HPDE6-E6E7 (cell line): Measurements from ENCODE around the gene CERS3.

Experiments used
- DNase-seq: peaks from one replicate; pipeline ENCODE4 v3.0.0; 2011; ENCODE audit warnings: missing footprints; ENCODE audit errors: extremely low spot score

CERS3 gene

GRCh38 chr15:100529556-100529955 is 806 bp upstream of the CERS3 start:
- peak; percentile 86 for DNase-seq

GRCh38 chr15:100526027-100526481 is 2.7 kb downstream of the CERS3 start:
- no peak for DNase-seq

GRCh38 chr15:100525436-100525835 is 3.3 kb downstream of the CERS3 start:
- no peak for DNase-seq

- no peak for DNase-seq
These were observed 4.4 kb downstream of the CERS3 start for GRCh38 chr15:100524326-100524725.

GRCh38 chr15:100521907-100522306 is 6.8 kb downstream of the CERS3 start:
- DNase-seq: no peak

GRCh38 chr15:100520132-100520921 is 8.4 kb downstream of the CERS3 start:
- DNase-seq: no peak

- no peak for DNase-seq
These were observed 10.9 kb downstream of the CERS3 start for GRCh38 chr15:100517846-100518245.

GRCh38 chr15:100516643-100517512 is 11.9 kb downstream of the CERS3 start:
- no peak for DNase-seq

GRCh38 chr15:100515758-100516157 is 13.0 kb downstream of the CERS3 start:
- no peak for DNase-seq

GRCh38 chr15:100508641-100509300 is 20.0 kb downstream of the CERS3 start:
- DNase-seq: no peak

- no peak for DNase-seq
These were observed 26.1 kb downstream of the CERS3 start for GRCh38 chr15:100502651-100503050.

GRCh38 chr15:100501117-100501516 is 27.6 kb downstream of the CERS3 start:
- DNase-seq: no peak

GRCh38 chr15:100500226-100500990 is 28.3 kb downstream of the CERS3 start:
- no peak for DNase-seq

GRCh38 chr15:100495861-100496260 is 32.9 kb downstream of the CERS3 start:
- no peak for DNase-seq

GRCh38 chr15:100493213-100493612 is 35.5 kb downstream of the CERS3 start:
- no peak for DNase-seq

- no peak for DNase-seq
These were observed 44.3 kb downstream of the CERS3 start for GRCh38 chr15:100484443-100484842.

GRCh38 chr15:100483370-100483769 is 45.4 kb downstream of the CERS3 start:
- DNase-seq: no peak

GRCh38 chr15:100476805-100477204 is 51.9 kb downstream of the CERS3 start:
- DNase-seq: no peak

GRCh38 chr15:100472736-100473135 is 56.0 kb downstream of the CERS3 start:
- DNase-seq: no peak

- no peak for DNase-seq
These were observed 56.8 kb downstream of the CERS3 start for GRCh38 chr15:100471933-100472332.

- no peak for DNase-seq
These were observed 60.5 kb downstream of the CERS3 start for GRCh38 chr15:100468285-100468684.
